PC-9 (cell line): ENCODE results near the gene RTKN2.

Source experiments
- CTCF ChIP-seq: fragments of 200-600 bp; sonication (generic); conservative IDR thresholded peaks from 2 replicates; pipeline ENCODE4 v1.6.1; 2017; ENCODE audit warnings: mixed run types, antibody characterized with exemption, mild to moderate bottlenecking, moderate library complexity
- EZH2 ChIP-seq: fragments of 200-600 bp; sonication (generic); IDR thresholded peaks from 2 replicates; pipeline ENCODE4 v1.8.0; 2017; ENCODE audit warnings: antibody characterized with exemption, low read depth

DNA sequence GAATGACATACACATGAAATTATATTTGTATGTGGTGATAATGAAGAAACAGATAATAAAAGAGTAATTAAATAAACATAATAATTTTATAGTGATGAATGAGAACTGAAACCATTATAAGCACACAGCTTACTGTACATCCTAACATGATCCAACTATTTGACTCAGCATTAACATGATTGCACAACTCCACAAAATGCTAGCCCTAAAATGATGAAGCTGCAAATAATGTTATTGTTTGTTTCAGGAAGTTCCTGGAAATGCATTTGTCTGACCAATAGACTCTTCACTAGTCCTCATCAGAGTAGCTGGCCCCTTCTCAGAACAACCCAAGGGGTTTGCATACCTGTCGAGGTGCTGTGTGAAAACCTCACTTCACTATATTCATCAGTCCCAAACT, 115.5 kb downstream of the RTKN2 start:
- TF ChIP-seq EZH2 (no peak), CTCF (no peak)
